Stimulated activated CD8-positive, alpha-beta memory T cell treated with anti-CD3 and anti-CD28 coated beads, Interleukin-12 subunit alpha, Interleukin-12 subunit beta, amount 100 ng/mL, for 24 hours (primary cell): Measurements from ENCODE around the gene PNKP.
A peak's percentile ranks its signal among the peaks of the same experiment; 100 is the strongest.

Experiments
- DNase-seq: peaks from one replicate; pipeline ENCODE4 v3.0.0-alpha.2; 2020; ENCODE audit errors: extremely low read depth

Gene PNKP

GRCh38 chr19:49876422-49877019 is 9.1 kb upstream of the PNKP start:
- peak; percentile 91 for DNase-seq

GRCh38 chr19:49875857-49876421 is 8.6 kb upstream of the PNKP start:
- no peak for DNase-seq

GRCh38 chr19:49875177-49875576 is 7.8 kb upstream of the PNKP start:
- no peak for DNase-seq

DNA sequence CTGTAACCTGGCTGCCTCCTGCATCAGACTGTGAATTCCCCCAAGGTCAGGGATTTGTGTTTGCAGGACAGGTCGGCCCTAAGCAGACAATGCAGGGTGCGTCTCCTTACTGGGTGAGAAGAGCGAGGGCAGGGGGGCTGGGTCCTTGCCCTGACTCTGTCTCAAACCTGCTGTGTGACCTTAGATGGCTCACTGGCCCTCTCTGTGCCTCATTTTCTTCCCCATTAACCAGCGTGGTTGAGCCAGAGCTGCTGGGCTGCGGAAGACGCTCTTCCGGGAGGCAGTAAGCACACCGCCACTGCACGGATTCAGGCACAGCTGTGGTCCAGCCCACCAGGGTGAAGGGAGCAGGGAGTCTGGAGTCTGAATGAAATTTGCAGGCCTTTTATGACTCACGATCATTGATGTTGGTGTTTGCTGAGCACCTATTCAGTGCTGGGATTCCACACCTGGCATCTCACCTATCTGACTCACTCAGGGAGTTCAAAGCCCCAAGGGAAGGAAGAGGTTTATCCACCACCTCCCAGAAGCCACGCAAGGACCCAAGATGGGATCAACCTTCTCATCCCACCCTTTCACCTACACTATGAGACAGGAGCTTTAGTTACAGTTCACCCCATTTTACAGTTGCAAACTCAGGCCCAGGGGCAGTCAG is 7.3 kb upstream of the PNKP start:
- no peak for DNase-seq

- no peak for DNase-seq
Measured at GRCh38 chr19:49873834-49874233, 6.5 kb upstream of the PNKP start.

DNA sequence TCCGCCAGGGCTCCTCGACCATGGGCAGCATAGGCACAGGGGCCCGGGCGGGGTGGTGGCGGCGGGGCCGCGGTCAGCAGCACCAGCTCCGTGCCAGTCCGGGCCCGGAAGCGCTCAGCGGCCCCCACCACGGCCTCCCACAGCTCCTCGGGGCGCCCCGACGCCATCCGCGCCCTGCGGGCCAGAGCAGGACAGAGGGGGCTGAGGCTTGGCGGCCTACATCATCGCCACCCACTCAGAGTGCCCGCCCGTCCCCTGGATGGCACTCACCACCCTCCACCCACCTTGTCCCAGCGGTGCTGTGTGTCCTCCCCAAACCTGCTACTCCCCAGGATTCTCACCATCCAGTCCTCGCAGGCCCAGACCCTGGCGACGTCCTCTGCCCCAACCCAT is 5.7 kb upstream of the PNKP start:
- DNase-seq = no peak

- DNase-seq = no peak
Measured at GRCh38 chr19:49872245-49873128, 5.1 kb upstream of the PNKP start.

- DNase-seq = no peak
Measured at GRCh38 chr19:49871349-49871985, 4.1 kb upstream of the PNKP start.

DNA sequence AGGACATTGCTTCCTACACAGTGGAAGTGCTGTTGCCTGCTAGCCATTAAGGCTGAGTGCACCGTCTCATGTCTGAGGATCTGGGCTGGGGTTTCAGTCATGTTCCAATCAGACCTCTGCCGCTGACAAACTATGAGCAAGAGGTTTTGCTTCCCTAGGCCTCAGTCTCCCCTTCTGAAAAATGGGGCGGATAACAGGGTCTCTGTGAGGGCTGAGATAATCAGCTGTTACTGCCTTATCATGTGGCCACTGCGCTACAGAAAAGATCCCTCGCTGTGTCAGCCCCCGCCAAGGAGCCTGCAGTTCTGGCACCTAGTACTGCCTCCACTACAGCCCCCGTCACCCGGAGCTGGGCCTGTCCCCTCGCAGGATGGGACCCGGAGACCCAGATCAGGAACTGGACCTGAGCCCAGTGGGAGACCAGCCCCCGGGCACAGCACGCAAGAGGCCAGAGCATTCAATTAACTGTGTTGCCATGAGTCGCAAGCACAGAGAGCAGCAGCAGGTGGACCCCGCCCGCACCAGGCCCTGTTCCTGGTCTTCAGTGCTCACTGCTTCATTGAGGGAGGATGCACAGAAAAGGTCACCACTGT is 3.0 kb upstream of the PNKP start:
- DNase-seq = no peak

GRCh38 chr19:49869484-49870308 is 2.3 kb upstream of the PNKP start:
- peak; percentile 67 for DNase-seq

DNA sequence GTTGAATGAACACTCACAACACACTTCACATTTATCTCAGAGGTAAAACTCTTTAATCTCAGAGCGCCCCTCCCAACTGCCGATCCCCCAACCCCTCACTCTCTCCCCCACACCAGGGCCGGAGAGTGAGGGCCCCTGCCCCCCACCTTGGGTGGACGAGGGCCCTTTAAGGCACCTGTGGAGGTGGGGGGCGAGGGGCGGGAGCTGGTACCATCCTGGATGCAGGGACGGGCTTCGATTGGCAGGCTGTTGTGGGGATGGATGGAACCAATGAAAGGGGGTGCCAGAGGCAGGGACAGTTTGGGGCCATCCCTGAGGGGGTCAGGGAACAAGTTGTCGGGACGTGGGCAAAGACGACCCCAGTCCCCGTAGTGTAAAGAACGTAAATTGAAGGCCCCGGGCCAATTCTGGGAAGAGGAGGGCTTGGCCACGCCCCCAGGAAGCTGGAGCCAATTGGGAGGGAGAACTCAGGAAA is 1.7 kb upstream of the PNKP start:
- DNase-seq = no peak

GRCh38 chr19:49864890-49865289 is 2.5 kb downstream of the PNKP start:
- no peak for DNase-seq

DNA sequence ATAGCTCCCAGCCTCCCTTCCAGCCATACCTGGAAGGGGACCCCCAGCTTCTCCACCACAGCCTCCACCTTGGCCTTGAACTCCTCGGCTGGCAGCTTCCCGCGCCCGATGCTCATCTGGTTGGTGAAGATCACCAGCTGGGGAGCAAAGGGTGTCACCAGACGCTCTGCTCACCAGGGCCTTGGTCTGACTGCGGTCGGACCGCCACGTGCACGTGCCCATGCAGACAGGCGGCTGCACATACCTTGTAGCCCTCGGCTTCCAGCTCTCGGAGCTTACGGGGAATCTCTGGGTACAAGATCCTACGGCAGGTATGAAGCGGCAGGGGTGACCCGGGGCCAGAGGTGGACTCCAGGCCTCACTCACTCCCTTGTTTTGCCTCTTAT is 3.4 kb downstream of the PNKP start:
- no peak for DNase-seq

GRCh38 chr19:49863254-49863934 is 4.0 kb downstream of the PNKP start:
- DNase-seq = no peak

GRCh38 chr19:49862391-49863253 is 4.8 kb downstream of the PNKP start:
- no peak for DNase-seq

- DNase-seq = no peak
Measured at GRCh38 chr19:49861541-49862378, 5.6 kb downstream of the PNKP start.

GRCh38 chr19:49861107-49861506 is 6.3 kb downstream of the PNKP start:
- DNase-seq = no peak
